Endodermal cell (in vitro differentiated cells): Measurements from ENCODE around the gene INPP5F. TPM values are rescaled to one million over a fixed set of nuclear protein-coding genes. Genes with fewer than 3 reads are reported as not detected.

Experiments used
- DNase-seq: peaks from one replicate; pipeline ENCODE4 v3.0.0-alpha.2; 2017
- H3K27ac ChIP-seq: 2 replicates; pipeline ENCODE4 v1.5.1; 2013; ENCODE audit warnings: mild to moderate bottlenecking, low read depth, low read length, moderate library complexity
- H3K27me3 ChIP-seq: 2 replicates; pipeline ENCODE4 v1.6.1; 2013; ENCODE audit warnings: mild to moderate bottlenecking, low read length, moderate library complexity; ENCODE audit not compliant: insufficient read depth, control insufficient read depth, poor library complexity, severe bottlenecking
- H3K36me3 ChIP-seq: 2 replicates; pipeline ENCODE4 v1.7.0; 2013; ENCODE audit warnings: mild to moderate bottlenecking, low read length, moderate library complexity; ENCODE audit not compliant: control insufficient read depth, insufficient read depth
- H3K4me1 ChIP-seq: one replicate; pipeline ENCODE4 v1.7.0; 2013; ENCODE audit warnings: low read length; ENCODE audit not compliant: control insufficient read depth, insufficient read depth
- H3K4me3 ChIP-seq: 2 replicates; pipeline ENCODE4 v1.5.1; 2013; ENCODE audit warnings: mild to moderate bottlenecking, low read length, moderate library complexity
- H3K9ac ChIP-seq: 2 replicates; pipeline ENCODE4 v1.6.1; 2013; ENCODE audit warnings: mild to moderate bottlenecking, low read length, moderate library complexity; ENCODE audit not compliant: poor library complexity, severe bottlenecking; ENCODE audit errors: extremely low read depth
- H3K9me3 ChIP-seq: 2 replicates; pipeline ENCODE4 v1.6.1; 2013; ENCODE audit warnings: mild to moderate bottlenecking, low read length, moderate library complexity; ENCODE audit not compliant: control insufficient read depth
- H3K27ac Mint-ChIP-seq: 2 replicates; pipeline ENCODE4 v1.8.0; 2020; ENCODE audit warnings: mixed read lengths
- H3K27me3 Mint-ChIP-seq: 2 replicates; pipeline ENCODE4 v1.8.0; 2021; ENCODE audit warnings: mild to moderate bottlenecking, mixed read lengths; ENCODE audit not compliant: insufficient read depth
- H3K36me3 Mint-ChIP-seq: 2 replicates; pipeline ENCODE4 v1.8.0; 2020; ENCODE audit warnings: low read depth, mixed read lengths
- H3K4me1 Mint-ChIP-seq: 2 replicates; pipeline ENCODE4 v1.8.0; 2020; ENCODE audit warnings: mixed read lengths
- H3K4me3 Mint-ChIP-seq: 2 replicates; pipeline ENCODE4 v1.8.0; 2020; ENCODE audit warnings: mild to moderate bottlenecking, moderate library complexity, mixed read lengths
- H3K9me3 Mint-ChIP-seq: 2 replicates; pipeline ENCODE4 v1.8.0; 2020; ENCODE audit warnings: mild to moderate bottlenecking, mixed read lengths
- whole genome bisulfite sequencing, 2 experiments: methylation state at CpG; one replicate each; pipeline versions ENCODE4 v1.1.5 to v1.1.7; 2013; ENCODE audit warnings: missing lambda C conversion rate in 2 of 2, mixed read lengths in 1 of 2; ENCODE audit not compliant: insufficient coverage in 1 of 2, insufficient read length in 1 of 2; 5-methylcytosine and 5-hydroxymethylcytosine counted together
- total RNA-seq, 2 donors: library from RNA; stranded (reverse); fragmentation: NEBNext Ultra II Directional in 1 of 2; extraction: Animal tissue kit (Norgen Biotek cat#: 25700) in 1 of 2; gene quantifications; 2 replicates in 1 of 2; 3 replicates in 1 of 2; pipeline ENCODE4 v1.2.1, GENCODE V29; 2021
- TF ChIP-seq, protein P1 (sequence below): fragments of 200-600 bp; sonication (generic); conservative IDR thresholded peaks from 2 replicates; pipeline ENCODE4 v1.5.0; 2021; ENCODE audit warnings: antibody characterized with exemption, mild to moderate bottlenecking

INPP5F gene
- total RNA-seq, 2 donors from 2014 or later = 74.4 to 75.6 TPM

DNA sequence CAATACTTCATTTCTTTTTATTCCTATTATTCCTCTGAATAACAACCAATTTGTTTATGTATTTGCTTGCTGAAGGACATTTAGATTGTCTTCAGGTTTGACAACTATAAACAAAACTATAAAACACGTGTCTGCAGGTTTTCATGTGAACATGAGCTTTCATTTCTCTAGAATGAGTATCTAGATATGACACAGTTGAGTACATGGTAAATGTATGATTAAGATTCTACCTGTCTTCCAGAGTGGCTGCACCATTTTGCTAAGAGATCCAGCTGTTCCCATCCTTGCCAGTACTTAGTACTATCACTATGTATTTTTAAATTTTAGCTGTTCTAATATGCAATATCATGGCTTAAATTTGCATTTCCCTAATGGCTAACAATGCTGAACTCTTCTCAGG is 136.7 kb downstream of the INPP5F start:
- Histone ChIP-seq H3K9me3 (peaks cover 23% of the 10 kb centered on the region), H3K9ac (no peak overlapping the region), H3K36me3 (peaks cover 54% of the 10 kb centered on the region), H3K27me3 (no peaks in the 10 kb centered on the region), H3K4me3 (no peak overlapping the region), H3K4me1 (no peaks in the 10 kb centered on the region), H3K27ac (no peak overlapping the region)
- Mint-ChIP-seq H3K36me3 (peaks cover 53% of the 10 kb centered on the region), H3K27ac (no peak overlapping the region), H3K4me3 (no peak overlapping the region), H3K4me1 (peaks cover 10% of the 10 kb centered on the region), H3K9me3 (peaks cover 16% of the 10 kb centered on the region), H3K27me3 (no peaks in the 10 kb centered on the region)
- TF ChIP-seq, protein P1, sequence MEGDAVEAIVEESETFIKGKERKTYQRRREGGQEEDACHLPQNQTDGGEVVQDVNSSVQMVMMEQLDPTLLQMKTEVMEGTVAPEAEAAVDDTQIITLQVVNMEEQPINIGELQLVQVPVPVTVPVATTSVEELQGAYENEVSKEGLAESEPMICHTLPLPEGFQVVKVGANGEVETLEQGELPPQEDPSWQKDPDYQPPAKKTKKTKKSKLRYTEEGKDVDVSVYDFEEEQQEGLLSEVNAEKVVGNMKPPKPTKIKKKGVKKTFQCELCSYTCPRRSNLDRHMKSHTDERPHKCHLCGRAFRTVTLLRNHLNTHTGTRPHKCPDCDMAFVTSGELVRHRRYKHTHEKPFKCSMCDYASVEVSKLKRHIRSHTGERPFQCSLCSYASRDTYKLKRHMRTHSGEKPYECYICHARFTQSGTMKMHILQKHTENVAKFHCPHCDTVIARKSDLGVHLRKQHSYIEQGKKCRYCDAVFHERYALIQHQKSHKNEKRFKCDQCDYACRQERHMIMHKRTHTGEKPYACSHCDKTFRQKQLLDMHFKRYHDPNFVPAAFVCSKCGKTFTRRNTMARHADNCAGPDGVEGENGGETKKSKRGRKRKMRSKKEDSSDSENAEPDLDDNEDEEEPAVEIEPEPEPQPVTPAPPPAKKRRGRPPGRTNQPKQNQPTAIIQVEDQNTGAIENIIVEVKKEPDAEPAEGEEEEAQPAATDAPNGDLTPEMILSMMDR = no peak
- WGBS, 2 experiments = 100% methylated on average over 1 of the region's 1 CpG; no CpG with 5 or more reads in 1 of the 2 experiments
- DNase-seq = no peak

DNA sequence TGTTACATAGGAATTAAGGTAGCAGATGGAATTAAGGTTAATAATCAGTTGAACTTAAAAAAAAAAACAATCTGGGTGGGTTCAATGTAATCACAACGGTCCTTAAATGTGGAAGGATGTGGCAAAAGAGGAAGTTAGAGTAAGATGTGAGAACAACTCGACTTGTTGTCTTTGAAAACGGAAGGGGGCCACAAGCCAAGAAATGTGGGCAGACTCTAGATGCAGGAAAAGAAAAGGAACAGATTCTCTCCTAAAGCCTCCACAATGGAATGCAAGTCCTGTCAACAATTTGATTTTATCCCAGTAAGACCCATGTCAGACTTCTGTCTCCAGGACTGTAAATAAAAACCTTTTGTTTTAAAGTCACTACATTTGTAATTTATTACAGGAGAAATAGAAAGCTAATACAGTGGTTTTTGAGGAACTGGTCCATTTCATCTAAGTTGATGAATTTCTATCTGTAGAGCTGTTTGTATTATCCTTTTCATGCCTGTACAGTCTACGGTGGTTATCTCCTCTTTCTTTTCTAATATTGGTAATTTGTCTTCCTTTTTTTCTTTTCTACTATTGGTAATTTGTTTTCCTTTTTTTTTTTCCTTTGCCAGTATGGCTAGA is 138.2 kb downstream of the INPP5F start:
- Mint-ChIP-seq H3K4me1 (peaks cover 16% of the 10 kb centered on the region), H3K9me3 (peaks cover 16% of the 10 kb centered on the region), H3K36me3 (peaks cover 47% of the 10 kb centered on the region), H3K27me3 (no peaks in the 10 kb centered on the region), H3K4me3 (no peak overlapping the region), H3K27ac (no peak overlapping the region)
- no peak for DNase-seq
- no peak overlapping the region for H3K27ac ChIP-seq
- H3K9ac ChIP-seq = no peak overlapping the region
- H3K27me3 ChIP-seq = no peaks in the 10 kb centered on the region
- no peaks in the 10 kb centered on the region for H3K4me1 ChIP-seq
- 98 to 100% methylated on average over 2 of the region's 4 CpGs for whole genome bisulfite sequencing, 2 experiments
- H3K4me3 ChIP-seq = no peak overlapping the region
- H3K36me3 ChIP-seq = peaks cover 40% of the 10 kb centered on the region
- peaks cover 23% of the 10 kb centered on the region for H3K9me3 ChIP-seq
- TF ChIP-seq, protein P1 = no peak

DNA sequence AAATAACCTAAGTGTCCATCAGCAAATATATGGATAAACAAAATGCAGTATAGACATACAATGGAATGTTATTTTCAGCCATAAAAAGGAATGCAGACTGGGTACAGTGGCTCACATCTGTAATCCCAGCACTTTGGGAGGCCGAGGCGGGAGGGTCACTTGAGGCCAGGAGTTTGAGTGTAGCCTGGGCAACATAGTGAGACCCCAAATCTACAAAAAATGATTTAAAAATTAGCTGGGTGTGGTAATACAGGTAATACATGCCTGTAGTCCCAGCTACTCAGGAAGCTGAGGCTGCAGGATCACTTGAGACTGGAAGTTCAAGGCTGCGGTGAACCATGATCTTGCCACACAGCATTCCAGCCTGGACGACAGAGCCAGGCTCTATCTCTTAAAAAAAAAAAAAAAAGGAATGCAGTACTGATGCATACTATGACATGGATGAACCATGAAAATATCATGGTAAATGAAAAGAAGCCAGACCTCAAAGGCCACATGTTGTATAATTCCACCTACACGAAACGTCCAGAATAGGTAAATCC is 139.9 kb downstream of the INPP5F start:
- Histone ChIP-seq H3K27me3 (no peaks in the 10 kb centered on the region), H3K9ac (no peak overlapping the region), H3K4me1 (no peaks in the 10 kb centered on the region), H3K27ac (no peak overlapping the region), H3K9me3 (peaks cover 23% of the 10 kb centered on the region), H3K4me3 (no peak overlapping the region), H3K36me3 (peaks cover 39% of the 10 kb centered on the region)
- no peaks in the 10 kb centered on the region for H3K27me3 Mint-ChIP-seq
- 96 to 100% methylated on average over 4 to 6 of the region's 6 CpGs for WGBS, 2 experiments
- H3K4me3 Mint-ChIP-seq = no peak overlapping the region
- H3K27ac Mint-ChIP-seq = no peak overlapping the region
- DNase-seq = no peak
- peaks cover 20% of the 10 kb centered on the region for H3K4me1 Mint-ChIP-seq
- peaks cover 16% of the 10 kb centered on the region for H3K9me3 Mint-ChIP-seq
- H3K36me3 Mint-ChIP-seq = peaks cover 44% of the 10 kb centered on the region
- TF ChIP-seq, protein P1 = no peak
